Measurements from ENCODE around the gene SYT2. TPM values are rescaled to one million over a fixed set of nuclear protein-coding genes. Genes with fewer than 3 reads are reported as not detected.

SYT2 gene
- total RNA-seq, 1 donor = not detected

GRCh38 chr1:202658251-202658759 is 51.9 kb downstream of the SYT2 start:
- no peak for DNase-seq (ENCODE audit: low read depth)
- no peak overlapping the region for H3K4me3 ChIP-seq (ENCODE audit: low read depth, low read length)
- TF ChIP-seq CTCF (IDR thresholded peaks at IDR 0.05; ENCODE audit: insufficient read depth, low read depth, low read length) = no peak

- H3K4me3 ChIP-seq (ENCODE audit: low read depth, low read length) = no peak overlapping the region
- TF ChIP-seq CTCF (IDR thresholded peaks at IDR 0.05; ENCODE audit: insufficient read depth, low read depth, low read length) = peak; percentile 30
- DNase-seq (ENCODE audit: low read depth) = peak; percentile 26
Observed at GRCh38 chr1:202656951-202657646, 53.2 kb downstream of the SYT2 start.

- peak; percentile 39 for TF ChIP-seq CTCF (IDR thresholded peaks at IDR 0.05; ENCODE audit: insufficient read depth, low read depth, low read length)
- peak; percentile 9 for DNase-seq (ENCODE audit: low read depth)
- no peak overlapping the region for H3K4me3 ChIP-seq (ENCODE audit: low read depth, low read length)
Observed at GRCh38 chr1:202656057-202656456, 54.2 kb downstream of the SYT2 start.

- no peak for DNase-seq (ENCODE audit: low read depth)
- no peak overlapping the region for H3K4me3 ChIP-seq (ENCODE audit: low read depth, low read length)
- TF ChIP-seq CTCF (IDR thresholded peaks at IDR 0.05; ENCODE audit: insufficient read depth, low read depth, low read length) = no peak
Observed at GRCh38 chr1:202654079-202654478, 56.2 kb downstream of the SYT2 start.

GRCh38 chr1:202649553-202650392 is 60.5 kb downstream of the SYT2 start:
- DNase-seq (ENCODE audit: low read depth) = no peak
- no peak for TF ChIP-seq CTCF (IDR thresholded peaks at IDR 0.05; ENCODE audit: insufficient read depth, low read depth, low read length)
- H3K4me3 ChIP-seq (ENCODE audit: low read depth, low read length) = no peak overlapping the region

GRCh38 chr1:202648605-202649226 is 61.5 kb downstream of the SYT2 start:
- no peak for TF ChIP-seq CTCF (IDR thresholded peaks at IDR 0.05; ENCODE audit: insufficient read depth, low read depth, low read length)
- DNase-seq (ENCODE audit: low read depth) = no peak
- H3K4me3 ChIP-seq (ENCODE audit: low read depth, low read length) = no peak overlapping the region
